HepG2 (cell line): ENCODE measurements around the gene NACC2. TPM values are rescaled to one million over a fixed set of nuclear protein-coding genes. Genes with fewer than 3 reads are reported as not detected.

Experiments used
- ARHGAP35 ChIP-seq: sonication (generic); formaldehyde crosslinking; IDR thresholded peaks from 2 replicates; pipeline ENCODE4 v1.9.0; 2022; ENCODE audit warnings: mild to moderate bottlenecking, inconsistent platforms, moderate library complexity, missing genetic modification reagents, borderline replicate concordance
- ELF4 ChIP-seq: sonication (generic); formaldehyde crosslinking; IDR thresholded peaks from 2 replicates; pipeline ENCODE4 v1.5.0; 2020; ENCODE audit warnings: missing genetic modification reagents, mild to moderate bottlenecking, moderate library complexity, borderline replicate concordance
- ELK4 ChIP-seq: sonication (generic); formaldehyde crosslinking; IDR thresholded peaks from 2 replicates; pipeline ENCODE4 v1.9.0; 2021; ENCODE audit warnings: missing genetic modification reagents, borderline replicate concordance
- HES4 ChIP-seq: sonication (generic); formaldehyde crosslinking; IDR thresholded peaks from 2 replicates; pipeline ENCODE4 v1.9.0; 2021; ENCODE audit warnings: mild to moderate bottlenecking, missing genetic modification reagents, borderline replicate concordance
- HNF1B ChIP-seq: sonication (generic); formaldehyde crosslinking; IDR thresholded peaks from 2 replicates; pipeline ENCODE4 v1.5.1; 2020; ENCODE audit warnings: mild to moderate bottlenecking, moderate library complexity, missing genetic modification reagents
- HNRNPL ChIP-seq: fragments of 200-400 bp; formaldehyde crosslinking; IDR thresholded peaks from 2 replicates; pipeline ENCODE4 v1.6.1; 2017; ENCODE audit warnings: mild to moderate bottlenecking, low read depth, low read length
- MAFG ChIP-seq: sonication (generic); formaldehyde crosslinking; IDR thresholded peaks from 2 replicates; pipeline ENCODE4 v1.5.1; 2020; ENCODE audit warnings: mild to moderate bottlenecking, missing genetic modification reagents
- NR2F1 ChIP-seq, 2 experiments: fragments of 450-650 bp in 1 of 2; formaldehyde crosslinking in 1 of 2; IDR thresholded peaks; 2 replicates each; pipeline versions ENCODE4 v1.5.0 to v1.6.1; 2016 to 2020; ENCODE audit warnings: mild to moderate bottlenecking in 1 of 2, missing compliant biosample characterization in 1 of 2, missing genetic modification reagents in 1 of 2, moderate library complexity in 1 of 2
- PLRG1 ChIP-seq: fragments of 450-650 bp; conservative IDR thresholded peaks from 2 replicates; pipeline ENCODE4 v1.6.1; 2016
- RFX5 ChIP-seq: IDR thresholded peaks from 2 replicates; pipeline ENCODE4 v1.6.1; 2011; ENCODE audit warnings: low read depth, low read length, improper control_type of control experiment
- SMAD9 ChIP-seq: sonication (generic); formaldehyde crosslinking; IDR thresholded peaks from 2 replicates; pipeline ENCODE4 v1.5.1; 2020; ENCODE audit warnings: mild to moderate bottlenecking, missing genetic modification reagents
- SOX6 ChIP-seq, 2 experiments: fragments of 450-650 bp in 1 of 2; sonication (generic) in 1 of 2; formaldehyde crosslinking in 1 of 2; IDR thresholded peaks; 2 replicates each; pipeline versions ENCODE4 v1.4.0 to v1.6.1; 2017 to 2020; ENCODE audit warnings: antibody characterized with exemption in 1 of 2, mild to moderate bottlenecking in 1 of 2, missing genetic modification reagents in 1 of 2
- TAF1 ChIP-seq: sonication (generic); formaldehyde crosslinking; IDR thresholded peaks from 2 replicates; pipeline ENCODE4 v1.4.0; 2020; ENCODE audit warnings: missing genetic modification reagents
- ZFP82 ChIP-seq: sonication (generic); formaldehyde crosslinking; IDR thresholded peaks from 2 replicates; pipeline ENCODE4 v1.5.1; 2020; ENCODE audit warnings: mild to moderate bottlenecking, missing genetic modification reagents, borderline replicate concordance
- ZNF121 ChIP-seq: sonication (generic); formaldehyde crosslinking; IDR thresholded peaks from 2 replicates; pipeline ENCODE4 v1.5.0; 2020; ENCODE audit warnings: mild to moderate bottlenecking, missing genetic modification reagents
- ZNF160 ChIP-seq: sonication (generic); formaldehyde crosslinking; IDR thresholded peaks from 2 replicates; pipeline ENCODE4 v1.8.0; 2022; ENCODE audit warnings: mild to moderate bottlenecking, inconsistent platforms, missing genetic modification reagents
- ZNF180 ChIP-seq: sonication (generic); formaldehyde crosslinking; IDR thresholded peaks from 2 replicates; pipeline ENCODE4 v1.4.0; 2020; ENCODE audit warnings: low read depth, missing genetic modification reagents, borderline replicate concordance
- ZNF275 ChIP-seq: sonication (generic); formaldehyde crosslinking; IDR thresholded peaks from 2 replicates; pipeline ENCODE4 v1.8.0; 2022; ENCODE audit warnings: missing genetic modification reagents, mild to moderate bottlenecking, inconsistent platforms, borderline replicate concordance
- ZNF296 ChIP-seq: sonication (generic); formaldehyde crosslinking; conservative IDR thresholded peaks from 2 replicates; pipeline ENCODE4 v1.5.0; 2020; ENCODE audit warnings: mild to moderate bottlenecking, missing genetic modification reagents
- ZNF414 ChIP-seq: sonication (generic); formaldehyde crosslinking; IDR thresholded peaks from 2 replicates; pipeline ENCODE4 v1.5.0; 2020; ENCODE audit warnings: missing genetic modification reagents
- ZNF512B ChIP-seq: sonication (generic); formaldehyde crosslinking; IDR thresholded peaks from 2 replicates; pipeline ENCODE4 v1.5.1; 2020; ENCODE audit warnings: missing genetic modification reagents, mild to moderate bottlenecking, borderline replicate concordance
- ZNF550 ChIP-seq: sonication (generic); formaldehyde crosslinking; IDR thresholded peaks from 2 replicates; pipeline ENCODE4 v1.4.0; 2020; ENCODE audit warnings: mild to moderate bottlenecking, missing genetic modification reagents, borderline replicate concordance
- polyA plus RNA-seq, 8 experiments: library from polyadenylated mRNA; depleted of rRNA in 3 of 8; stranded (reverse) in 7 of 8; unstranded in 1 of 8; fragments of >200 nt; fragmentation: Illumina TruSeq in 4 of 8; extraction: Trizol in 4 of 8; gene quantifications; 2 replicates each; pipeline versions ENCODE4 v1.2.1 to v1.2.3, GENCODE V29; 2011 to 2016; ENCODE audit warnings: low read depth in 4 of 8, missing spikeins in 1 of 8, mixed read lengths in 1 of 8; ENCODE audit not compliant: insufficient read depth in 1 of 8
- total RNA-seq, 5 experiments: library from RNA; depleted of rRNA; stranded (reverse); fragments of >200 nt; fragmentation: Illumina TruSeq; extraction: Trizol; gene quantifications; 2 replicates each; pipeline ENCODE4 v1.2.3, GENCODE V29; 2016; ENCODE audit warnings: low read depth in 1 of 5

Gene NACC2
- total and polyA plus RNA-seq, 2 of the 13 experiments (the other 11 are each of a cell fraction or from before 2014, with no cell fraction given) = 5.9 to 12.3 TPM

- no peak for TF ChIP-seq ELF4
- no peak for TF ChIP-seq MAFG (CRISPR knock-in tag)
- no peak for TF ChIP-seq ZNF550
- no peak for TF ChIP-seq ARHGAP35 (CRISPR knock-in tag)
- TF ChIP-seq HNRNPL = no peak
- TF ChIP-seq RFX5 = no peak
- no peak for TF ChIP-seq ZNF160 (CRISPR knock-in tag)
- no peak for TF ChIP-seq ZNF414 (CRISPR knock-in tag)
- TF ChIP-seq ZNF180 = 0 out of 2 replicates have a peak, but pooled peaks have one; percentile 7
- no peak for TF ChIP-seq SOX6 (IDR thresholded peaks at IDR 0.05)
- TF ChIP-seq SOX6 (CRISPR knock-in tag; IDR thresholded peaks at IDR 0.05) = 0 out of 2 replicates have a peak, but pooled peaks have one; percentile 13
- no peak for TF ChIP-seq PLRG1
- TF ChIP-seq TAF1 (CRISPR knock-in tag) = no peak
- no peak for TF ChIP-seq SMAD9 (CRISPR knock-in tag)
- TF ChIP-seq ZNF512B (CRISPR knock-in tag) = no peak
- TF ChIP-seq ELK4 (CRISPR knock-in tag) = no peak
- no peak for TF ChIP-seq ZNF296 (CRISPR knock-in tag)
- TF ChIP-seq HNF1B = no peak
- TF ChIP-seq NR2F1 (CRISPR knock-in tag; IDR thresholded peaks at IDR 0.05) = no peak
- TF ChIP-seq HES4 (CRISPR knock-in tag) = no peak; the same call in 1 of the 2 replicates
- TF ChIP-seq ZNF121 (CRISPR knock-in tag) = peak; percentile 88
- 0 out of 2 replicates have a peak, but pooled peaks have one; percentile 33 for TF ChIP-seq ZNF275 (CRISPR knock-in tag)
- TF ChIP-seq ZFP82 (CRISPR knock-in tag) = no peak
These were observed 24.8 kb upstream of the NACC2 start (continued) for GRCh38 chr9:136119883-136120393.
